ENCODE results near the gene NAT9.

Gene NAT9

GRCh38 chr17:74805591-74805991 is 29.4 kb upstream of the NAT9 start:
- no peak for DNase-seq (ENCODE audit: low read depth in 2 of 2)

GRCh38 chr17:74804683-74805082 is 28.5 kb upstream of the NAT9 start:
- DNase-seq (ENCODE audit: low read depth in 2 of 2) = no peak

GRCh38 chr17:74803971-74804370 is 27.8 kb upstream of the NAT9 start:
- no peak for DNase-seq (ENCODE audit: low read depth in 2 of 2)

- no peak for DNase-seq (ENCODE audit: low read depth in 2 of 2)
Measured at GRCh38 chr17:74803388-74803930, 27.3 kb upstream of the NAT9 start.

GRCh38 chr17:74801896-74802295 is 25.8 kb upstream of the NAT9 start:
- no peak for DNase-seq (ENCODE audit: low read depth in 2 of 2)

- no peak for DNase-seq (ENCODE audit: low read depth in 2 of 2)
Measured at GRCh38 chr17:74800531-74800930, 24.4 kb upstream of the NAT9 start.

- DNase-seq (ENCODE audit: low read depth in 2 of 2) = no peak
Measured at GRCh38 chr17:74799097-74799496, 23.0 kb upstream of the NAT9 start.

GRCh38 chr17:74798239-74798707 is 22.1 kb upstream of the NAT9 start:
- no peak for DNase-seq (ENCODE audit: low read depth in 2 of 2)

- no peak for DNase-seq (ENCODE audit: low read depth in 2 of 2)
Measured at GRCh38 chr17:74797824-74798223, 21.7 kb upstream of the NAT9 start.

- DNase-seq (ENCODE audit: low read depth in 2 of 2) = no peak
Measured at GRCh38 chr17:74796866-74797265, 20.7 kb upstream of the NAT9 start.

- DNase-seq (ENCODE audit: low read depth in 2 of 2) = no peak
Measured at GRCh38 chr17:74796211-74796610, 20.1 kb upstream of the NAT9 start.

GRCh38 chr17:74795327-74796020 is 19.3 kb upstream of the NAT9 start:
- DNase-seq (ENCODE audit: low read depth in 2 of 2) = no peak

- no peak for DNase-seq (ENCODE audit: low read depth in 2 of 2)
Measured at GRCh38 chr17:74792586-74793105, 16.5 kb upstream of the NAT9 start.

- no peak for DNase-seq (ENCODE audit: low read depth in 2 of 2)
Measured at GRCh38 chr17:74790161-74791058, 14.3 kb upstream of the NAT9 start.

- DNase-seq (ENCODE audit: low read depth in 2 of 2) = no peak
Measured at GRCh38 chr17:74786431-74787055, 10.4 kb upstream of the NAT9 start.

- no peak for DNase-seq (ENCODE audit: low read depth in 2 of 2)
Measured at GRCh38 chr17:74785981-74786360, 9.8 kb upstream of the NAT9 start.

- no peak for DNase-seq (ENCODE audit: low read depth in 2 of 2)
Measured at GRCh38 chr17:74785096-74785980, 9.2 kb upstream of the NAT9 start.

GRCh38 chr17:74784125-74784810 is 8.1 kb upstream of the NAT9 start:
- no peak for DNase-seq (ENCODE audit: low read depth in 2 of 2)

- DNase-seq (ENCODE audit: low read depth in 2 of 2) = no peak
Measured at GRCh38 chr17:74782571-74782970, 6.4 kb upstream of the NAT9 start.

GRCh38 chr17:74780443-74781238 is 4.5 kb upstream of the NAT9 start:
- DNase-seq (ENCODE audit: low read depth in 2 of 2) = no peak

Measured in stimulated activated CD4-positive, alpha-beta T cell treated with anti-CD3 and anti-CD28 coated beads, Interleukin-4, amount 100 ng/mL, for 48 hours (primary cell).